ENCODE results near the gene KRTAP3-2.

Gene KRTAP3-2

GRCh38 chr17:41018541-41018940, 18.8 kb upstream of the KRTAP3-2 start:
- no peaks in the 10 kb centered on the region for H3K36me3 ChIP-seq (ENCODE audit: insufficient read depth, low read length)
- H3K4me1 ChIP-seq (ENCODE audit: insufficient read depth, low read length) = no peaks in the 10 kb centered on the region
- H3K9ac ChIP-seq (ENCODE audit: low read depth, low read length) = no peak overlapping the region
- H3K9me3 ChIP-seq (ENCODE audit: control insufficient read depth, insufficient read depth, low read length) = no peaks in the 10 kb centered on the region

GRCh38 chr17:41016578-41017215, 17.0 kb upstream of the KRTAP3-2 start:
- Histone ChIP-seq H3K9ac (ENCODE audit: low read depth, low read length) (no peak overlapping the region), H3K4me1 (ENCODE audit: insufficient read depth, low read length) (no peaks in the 10 kb centered on the region), H3K36me3 (ENCODE audit: insufficient read depth, low read length) (no peaks in the 10 kb centered on the region), H3K9me3 (ENCODE audit: control insufficient read depth, insufficient read depth, low read length) (no peaks in the 10 kb centered on the region)

DNA sequence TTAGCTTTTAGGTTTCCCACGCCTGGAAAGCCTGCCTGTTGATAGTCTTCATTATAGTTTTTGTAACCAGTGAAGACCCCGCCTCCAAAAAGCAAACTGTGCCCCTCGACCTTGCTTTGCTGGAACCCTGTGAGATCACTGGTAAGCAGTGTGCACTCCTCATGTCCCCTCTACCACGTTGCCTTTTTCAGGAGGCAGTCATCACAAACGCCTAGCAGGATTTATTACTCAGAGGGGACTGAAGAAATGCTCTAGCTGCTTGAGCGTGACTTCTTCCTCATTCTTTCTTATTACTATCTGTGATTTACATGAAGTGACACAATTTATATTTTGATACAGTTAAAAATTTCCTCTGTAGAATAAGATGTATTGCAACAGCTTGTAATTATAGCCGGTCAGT, 15.7 kb upstream of the KRTAP3-2 start:
- no peaks in the 10 kb centered on the region for H3K4me1 ChIP-seq (ENCODE audit: insufficient read depth, low read length)
- no peaks in the 10 kb centered on the region for H3K36me3 ChIP-seq (ENCODE audit: insufficient read depth, low read length)
- H3K9ac ChIP-seq (ENCODE audit: low read depth, low read length) = no peak overlapping the region
- no peaks in the 10 kb centered on the region for H3K9me3 ChIP-seq (ENCODE audit: control insufficient read depth, insufficient read depth, low read length)

GRCh38 chr17:41013606-41014005, 13.9 kb upstream of the KRTAP3-2 start:
- no peaks in the 10 kb centered on the region for H3K9me3 ChIP-seq (ENCODE audit: control insufficient read depth, insufficient read depth, low read length)
- H3K9ac ChIP-seq (ENCODE audit: low read depth, low read length) = no peak overlapping the region
- H3K36me3 ChIP-seq (ENCODE audit: insufficient read depth, low read length) = no peaks in the 10 kb centered on the region
- H3K4me1 ChIP-seq (ENCODE audit: insufficient read depth, low read length) = peaks cover 14% of the 10 kb centered on the region

- Histone ChIP-seq H3K9ac (ENCODE audit: low read depth, low read length) (no peak overlapping the region), H3K4me1 (ENCODE audit: insufficient read depth, low read length) (peaks cover 14% of the 10 kb centered on the region), H3K9me3 (ENCODE audit: control insufficient read depth, insufficient read depth, low read length) (no peaks in the 10 kb centered on the region), H3K36me3 (ENCODE audit: insufficient read depth, low read length) (no peaks in the 10 kb centered on the region)
These were observed 13.5 kb upstream of the KRTAP3-2 start for GRCh38 chr17:41013181-41013580.

GRCh38 chr17:41012326-41013120, 12.8 kb upstream of the KRTAP3-2 start:
- Histone ChIP-seq H3K9me3 (ENCODE audit: control insufficient read depth, insufficient read depth, low read length) (no peaks in the 10 kb centered on the region), H3K9ac (ENCODE audit: low read depth, low read length) (no peak overlapping the region), H3K36me3 (ENCODE audit: insufficient read depth, low read length) (no peaks in the 10 kb centered on the region), H3K4me1 (ENCODE audit: insufficient read depth, low read length) (peaks cover 14% of the 10 kb centered on the region)

- no peaks in the 10 kb centered on the region for H3K9me3 ChIP-seq (ENCODE audit: control insufficient read depth, insufficient read depth, low read length)
- peaks cover 14% of the 10 kb centered on the region for H3K4me1 ChIP-seq (ENCODE audit: insufficient read depth, low read length)
- H3K36me3 ChIP-seq (ENCODE audit: insufficient read depth, low read length) = no peaks in the 10 kb centered on the region
- H3K9ac ChIP-seq (ENCODE audit: low read depth, low read length) = no peak overlapping the region
These were observed 10.7 kb upstream of the KRTAP3-2 start for GRCh38 chr17:41010441-41010840.

DNA sequence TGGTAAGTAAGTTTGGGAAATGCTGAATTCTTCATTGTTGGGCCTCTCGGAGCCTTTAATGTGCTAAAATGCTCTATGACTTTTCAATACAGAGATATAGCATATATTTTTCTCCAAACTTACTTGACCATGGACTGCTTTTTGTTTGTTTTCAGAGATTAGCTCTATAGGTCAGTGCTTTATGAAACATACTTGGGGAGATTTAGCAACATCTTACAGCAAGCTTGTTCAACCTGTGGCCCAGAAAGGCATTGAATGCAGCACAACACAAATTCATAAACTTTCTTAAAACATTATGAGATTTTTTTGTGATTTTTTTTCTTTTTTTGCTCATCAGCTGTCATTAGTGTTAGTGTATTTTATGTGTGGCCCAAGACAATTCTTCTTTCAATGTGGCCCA, 10.2 kb upstream of the KRTAP3-2 start:
- H3K9ac ChIP-seq (ENCODE audit: low read depth, low read length) = no peak overlapping the region
- peaks cover 14% of the 10 kb centered on the region for H3K4me1 ChIP-seq (ENCODE audit: insufficient read depth, low read length)
- no peaks in the 10 kb centered on the region for H3K36me3 ChIP-seq (ENCODE audit: insufficient read depth, low read length)
- no peaks in the 10 kb centered on the region for H3K9me3 ChIP-seq (ENCODE audit: control insufficient read depth, insufficient read depth, low read length)

DNA sequence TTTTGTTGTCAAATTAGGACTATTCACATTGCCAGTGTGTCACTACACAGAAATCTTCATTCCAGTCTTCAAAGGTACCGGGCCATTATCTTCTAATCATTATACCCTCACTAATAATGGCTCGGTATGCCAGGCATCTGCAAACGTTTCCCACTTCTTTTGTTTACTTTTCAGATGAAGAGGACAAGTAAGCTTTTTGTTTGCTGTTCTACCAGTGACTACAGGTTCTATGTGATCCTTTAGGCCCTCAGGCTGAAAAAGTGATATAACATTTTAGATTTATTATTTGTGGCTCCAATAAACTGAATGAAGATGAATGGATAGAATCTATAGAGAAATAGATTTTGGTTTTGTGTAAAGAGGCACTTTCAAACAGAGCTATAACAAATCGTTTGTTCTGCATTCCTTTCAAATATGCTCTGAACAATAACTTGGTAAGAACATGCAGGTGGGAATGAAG, 9.6 kb upstream of the KRTAP3-2 start:
- Histone ChIP-seq H3K36me3 (ENCODE audit: insufficient read depth, low read length) (no peaks in the 10 kb centered on the region; the same call in 1 of the 2 replicates), H3K9me3 (ENCODE audit: control insufficient read depth, insufficient read depth, low read length) (no peaks in the 10 kb centered on the region), H3K4me1 (ENCODE audit: insufficient read depth, low read length) (peaks cover 14% of the 10 kb centered on the region), H3K9ac (ENCODE audit: low read depth, low read length) (no peak overlapping the region)

DNA sequence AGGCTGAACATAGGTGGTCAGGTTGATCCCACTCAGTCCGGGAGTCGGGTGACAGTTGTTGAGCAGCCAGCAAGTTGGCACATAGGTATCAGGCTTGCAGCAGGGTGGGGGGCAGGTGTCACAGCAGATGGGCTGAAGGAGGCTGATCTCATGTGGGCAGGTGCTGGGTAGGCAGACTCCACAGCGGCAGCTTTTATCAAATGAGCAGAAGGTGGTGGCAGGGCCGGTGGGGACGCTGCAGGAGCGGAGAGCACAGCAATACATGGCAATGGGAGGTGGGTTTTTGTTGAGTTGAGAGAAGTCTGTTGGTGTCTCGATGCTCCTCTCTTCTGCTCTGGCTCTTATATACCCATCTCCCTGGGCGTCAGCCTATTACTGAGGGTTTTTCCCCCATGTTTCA, 9.1 kb upstream of the KRTAP3-2 start, which contains the start of gene KRTAP3-1:
KRTAP3-1 (minus strand) TSS at position 318 of the 400 bp plus-strand sequence; CDS start at position 264, 54 bp downstream.
- Histone ChIP-seq H3K9ac (ENCODE audit: low read depth, low read length) (no peak within 1 kb of the TSS), H3K36me3 (ENCODE audit: insufficient read depth, low read length) (no peaks in the 10 kb centered on the region; the same call in 1 of the 2 replicates), H3K9me3 (ENCODE audit: control insufficient read depth, insufficient read depth, low read length) (no peaks in the 10 kb centered on the region), H3K4me1 (ENCODE audit: insufficient read depth, low read length) (peaks cover 14% of the 10 kb centered on the region)

- no peak overlapping the region for H3K9ac ChIP-seq (ENCODE audit: low read depth, low read length)
These were observed 4.7 kb upstream of the KRTAP3-2 start for GRCh38 chr17:41004397-41004796.

GRCh38 chr17:41003926-41004325, 4.2 kb upstream of the KRTAP3-2 start:
- no peak overlapping the region for H3K9ac ChIP-seq (ENCODE audit: low read depth, low read length)
- H3K9me3 ChIP-seq (ENCODE audit: control insufficient read depth, insufficient read depth, low read length) = no peaks in the 10 kb centered on the region
- H3K4me1 ChIP-seq (ENCODE audit: insufficient read depth, low read length) = peaks cover 3% of the 10 kb centered on the region; the same call in 1 of the 2 replicates
- no peaks in the 10 kb centered on the region; the same call in 1 of the 2 replicates for H3K36me3 ChIP-seq (ENCODE audit: insufficient read depth, low read length)

More at GRCh38 chr17:41004397-41004796, 4.7 kb upstream of the KRTAP3-2 start:
- H3K36me3 ChIP-seq (ENCODE audit: insufficient read depth, low read length) = no peaks in the 10 kb centered on the region; the same call in 1 of the 2 replicates
- H3K4me1 ChIP-seq (ENCODE audit: insufficient read depth, low read length) = peaks cover 8% of the 10 kb centered on the region
- H3K9me3 ChIP-seq (ENCODE audit: control insufficient read depth, insufficient read depth, low read length) = no peaks in the 10 kb centered on the region

- no peaks in the 10 kb centered on the region for H3K9me3 ChIP-seq (ENCODE audit: control insufficient read depth, insufficient read depth, low read length)
- no peaks in the 10 kb centered on the region; the same call in 1 of the 2 replicates for H3K36me3 ChIP-seq (ENCODE audit: insufficient read depth, low read length)
- no peak overlapping the region for H3K9ac ChIP-seq (ENCODE audit: low read depth, low read length)
- no peaks in the 10 kb centered on the region for H3K4me1 ChIP-seq (ENCODE audit: insufficient read depth, low read length)
These were observed 3.1 kb upstream of the KRTAP3-2 start for GRCh38 chr17:41002814-41003213.

GRCh38 chr17:41001795-41002194, 2.1 kb upstream of the KRTAP3-2 start:
- H3K9me3 ChIP-seq (ENCODE audit: control insufficient read depth, insufficient read depth, low read length) = no peaks in the 10 kb centered on the region
- no peak overlapping the region for H3K9ac ChIP-seq (ENCODE audit: low read depth, low read length)
- no peaks in the 10 kb centered on the region for H3K4me1 ChIP-seq (ENCODE audit: insufficient read depth, low read length)
- no peaks in the 10 kb centered on the region; the same call in 1 of the 2 replicates for H3K36me3 ChIP-seq (ENCODE audit: insufficient read depth, low read length)

DNA sequence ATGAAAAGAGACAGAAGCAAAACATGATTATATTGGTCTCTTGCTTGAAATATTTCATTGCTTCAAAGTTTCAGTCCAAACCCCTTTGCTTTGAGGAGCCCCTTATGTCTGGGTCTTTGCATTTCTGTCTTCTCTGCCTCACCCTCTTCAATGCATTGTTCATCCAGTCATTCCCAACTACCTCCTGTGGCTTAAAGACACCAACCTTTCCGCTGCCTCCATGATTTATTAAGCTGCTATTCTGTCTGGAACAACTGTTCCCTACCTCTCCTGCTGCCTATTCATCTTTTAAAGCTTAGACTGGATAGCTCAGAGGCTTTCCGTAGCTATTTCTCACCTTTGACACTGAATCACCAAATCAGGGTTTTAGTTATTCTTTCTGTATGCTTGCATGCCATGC, 2.3 kb downstream of the KRTAP3-2 start:
- no peaks in the 10 kb centered on the region for H3K36me3 ChIP-seq (ENCODE audit: insufficient read depth, low read length)
- no peaks in the 10 kb centered on the region for H3K4me1 ChIP-seq (ENCODE audit: insufficient read depth, low read length)
- H3K9ac ChIP-seq (ENCODE audit: low read depth, low read length) = no peak overlapping the region
- H3K9me3 ChIP-seq (ENCODE audit: control insufficient read depth, insufficient read depth, low read length) = no peaks in the 10 kb centered on the region

All from ES-I3 (cell line).